Islet of Langerhans (tissue), 1 donor: Measurements from ENCODE around the gene CIDEC.

Source experiments
- FAIRE-seq: peaks from one replicate; lab custom pipeline; 2011; peaks lifted over from hg19 to GRCh38; lab: Jason Lieb, UNC

CIDEC gene, protein sequence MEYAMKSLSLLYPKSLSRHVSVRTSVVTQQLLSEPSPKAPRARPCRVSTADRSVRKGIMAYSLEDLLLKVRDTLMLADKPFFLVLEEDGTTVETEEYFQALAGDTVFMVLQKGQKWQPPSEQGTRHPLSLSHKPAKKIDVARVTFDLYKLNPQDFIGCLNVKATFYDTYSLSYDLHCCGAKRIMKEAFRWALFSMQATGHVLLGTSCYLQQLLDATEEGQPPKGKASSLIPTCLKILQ

DNA sequence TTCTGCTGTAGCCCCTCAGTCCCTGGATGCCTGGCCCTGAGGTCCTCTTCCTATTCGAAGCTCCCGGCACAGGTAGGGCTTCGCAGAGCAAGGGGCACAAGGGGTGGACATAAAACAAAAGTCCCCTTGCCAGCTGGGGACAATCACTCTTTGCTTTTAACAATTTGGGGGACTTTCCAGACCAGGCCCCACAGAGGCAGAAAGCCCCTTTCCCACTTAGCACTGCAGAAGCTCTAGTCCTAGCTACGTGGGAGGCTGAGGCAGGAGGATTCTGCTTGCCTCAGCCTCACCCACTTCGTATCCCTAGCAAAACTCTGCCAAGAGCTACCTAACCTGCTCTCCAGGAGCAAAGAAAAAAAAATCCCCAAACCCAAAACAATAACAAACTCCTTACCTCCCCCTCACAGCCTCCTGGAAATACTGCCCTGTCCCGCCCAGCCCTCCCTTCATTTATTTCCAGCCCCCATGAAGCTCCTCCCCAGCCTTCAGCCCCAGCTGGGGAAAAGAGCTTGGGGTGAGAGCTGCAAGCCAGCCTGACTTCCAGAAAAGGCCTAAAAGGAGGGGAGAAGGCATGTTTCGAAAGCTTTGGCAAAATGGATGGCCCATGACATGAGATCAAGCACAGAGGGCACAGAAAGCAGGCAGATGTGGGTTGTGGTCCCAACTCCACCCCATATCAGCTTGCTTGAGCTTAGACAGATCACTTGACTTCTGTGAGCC is at the start of gene CIDEC:
CIDEC (minus strand) TSS at position 424 of the 720 bp plus-strand sequence. CDS start 1,767 bp downstream, outside the sequence.
- no peak for FAIRE-seq

DNA sequence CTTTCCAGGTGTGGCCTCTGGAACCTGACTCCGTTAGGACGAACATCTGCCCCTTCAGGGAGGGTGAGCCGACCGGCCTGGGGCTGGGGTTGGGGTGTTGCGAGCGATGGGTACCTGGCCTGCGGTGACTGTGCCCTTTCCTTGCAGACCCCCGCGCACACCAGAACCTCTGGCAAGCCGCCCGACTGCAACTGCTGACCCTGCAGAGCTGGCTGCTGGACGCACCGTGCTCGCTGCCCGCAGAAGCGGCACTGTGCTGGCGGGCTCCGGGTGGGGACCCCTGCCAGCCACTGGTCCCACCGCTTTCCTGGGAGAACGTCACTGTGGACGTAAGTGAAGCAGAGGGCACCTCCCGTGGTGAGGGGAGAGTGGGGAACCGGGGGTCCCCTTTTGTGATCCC is 48.1 kb upstream of the CIDEC start:
- no peak for FAIRE-seq

DNA sequence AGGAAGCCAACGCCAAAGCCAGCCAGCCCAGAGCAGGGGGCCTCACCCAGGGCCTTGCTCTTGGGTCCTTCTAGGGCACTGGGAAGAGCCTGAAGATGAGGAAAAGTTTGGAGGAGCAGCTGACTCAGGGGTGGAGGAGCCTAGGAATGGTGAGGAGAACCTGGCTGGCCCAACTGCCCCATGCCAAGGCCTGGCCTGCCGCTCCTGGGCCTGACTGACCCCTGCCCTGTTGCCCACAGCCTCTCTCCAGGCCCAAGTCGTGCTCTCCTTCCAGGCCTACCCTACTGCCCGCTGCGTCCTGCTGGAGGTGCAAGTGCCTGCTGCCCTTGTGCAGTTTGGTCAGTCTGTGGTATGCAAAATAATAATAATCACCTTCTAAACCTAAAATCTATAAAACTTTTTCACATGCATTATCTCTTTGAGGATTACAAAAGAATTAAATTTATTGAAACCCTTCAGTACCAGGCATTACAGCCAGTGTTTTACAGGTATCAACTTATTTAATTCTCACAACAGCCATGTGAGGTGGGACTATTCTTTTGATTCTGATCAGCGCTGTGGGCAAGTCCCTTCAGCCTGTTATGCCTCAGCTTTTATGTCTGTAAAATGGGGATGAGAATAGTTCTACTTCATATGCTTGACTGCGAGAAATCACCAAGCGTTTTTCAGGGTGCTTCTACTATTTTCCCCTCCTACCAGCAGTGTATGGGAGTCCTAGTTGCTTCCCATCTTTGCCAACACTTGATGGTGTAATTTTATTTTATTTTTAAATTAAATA is 38.4 kb upstream of the CIDEC start:
- no peak for FAIRE-seq

DNA sequence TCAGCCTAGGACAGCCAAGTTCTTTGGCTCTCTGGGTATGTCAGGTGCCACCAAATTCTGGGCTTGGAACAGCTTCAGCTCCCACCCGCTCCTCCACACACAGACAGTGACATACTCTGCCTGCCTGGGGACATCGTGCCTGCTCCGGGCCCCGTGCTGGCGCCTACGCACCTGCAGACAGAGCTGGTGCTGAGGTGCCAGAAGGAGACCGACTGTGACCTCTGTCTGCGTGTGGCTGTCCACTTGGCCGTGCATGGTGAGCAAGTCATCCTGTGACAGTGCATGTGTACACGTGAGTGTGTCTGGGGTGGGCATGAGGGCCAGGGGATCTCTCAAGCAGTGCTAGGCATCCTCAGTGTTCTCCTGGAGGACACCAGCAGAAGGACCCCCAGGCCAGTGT is 37.8 kb upstream of the CIDEC start:
- no peak for FAIRE-seq

DNA sequence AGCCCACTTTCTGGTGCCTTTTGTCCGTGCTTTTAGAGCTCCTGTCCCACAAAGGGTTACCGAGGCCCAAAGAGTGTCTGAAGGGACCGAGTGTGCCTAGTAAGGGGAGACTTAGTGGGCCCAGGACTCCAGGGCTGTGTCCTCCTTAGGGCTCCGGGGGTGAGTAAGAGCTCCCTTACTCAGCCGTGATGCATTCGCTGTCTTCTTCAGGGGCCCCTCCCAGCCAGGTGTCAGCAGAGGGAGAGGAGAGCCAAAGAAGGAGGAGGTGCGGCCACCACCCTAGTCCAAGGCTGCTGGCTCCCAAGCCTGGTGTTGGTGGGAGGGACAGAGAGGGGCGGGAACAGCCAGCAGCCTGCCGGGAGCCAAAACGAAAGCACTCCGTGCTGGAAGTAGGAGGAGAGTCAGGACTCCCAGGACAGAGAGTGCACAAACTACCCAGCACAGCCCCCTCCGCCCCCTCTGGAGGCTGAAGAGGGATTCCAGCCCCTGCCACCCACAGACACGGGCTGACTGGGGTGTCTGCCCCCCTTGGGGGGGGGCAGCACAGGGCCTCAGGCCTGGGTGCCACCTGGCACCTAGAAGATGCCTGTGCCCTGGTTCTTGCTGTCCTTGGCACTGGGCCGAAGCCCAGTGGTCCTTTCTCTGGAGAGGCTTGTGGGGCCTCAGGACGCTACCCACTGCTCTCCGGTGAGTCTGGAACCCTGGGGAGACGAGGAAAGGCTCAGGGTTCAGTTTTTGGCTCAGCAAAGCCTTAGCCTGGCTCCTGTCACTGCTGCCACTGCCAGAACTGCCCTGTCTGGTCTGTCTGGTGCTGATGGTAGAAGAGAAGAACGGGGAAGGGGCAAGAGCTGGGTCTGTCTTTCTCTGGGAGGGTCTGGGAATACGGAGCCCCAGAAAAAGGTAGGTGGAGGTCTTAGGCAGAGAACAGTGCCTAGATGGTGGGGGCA is 37.0 kb upstream of the CIDEC start, which contains the start of gene IL17RC:
IL17RC (plus strand) TSS at position 365 of the 947 bp plus-strand sequence; CDS start at position 583, 218 bp downstream.
- no peak for FAIRE-seq

DNA sequence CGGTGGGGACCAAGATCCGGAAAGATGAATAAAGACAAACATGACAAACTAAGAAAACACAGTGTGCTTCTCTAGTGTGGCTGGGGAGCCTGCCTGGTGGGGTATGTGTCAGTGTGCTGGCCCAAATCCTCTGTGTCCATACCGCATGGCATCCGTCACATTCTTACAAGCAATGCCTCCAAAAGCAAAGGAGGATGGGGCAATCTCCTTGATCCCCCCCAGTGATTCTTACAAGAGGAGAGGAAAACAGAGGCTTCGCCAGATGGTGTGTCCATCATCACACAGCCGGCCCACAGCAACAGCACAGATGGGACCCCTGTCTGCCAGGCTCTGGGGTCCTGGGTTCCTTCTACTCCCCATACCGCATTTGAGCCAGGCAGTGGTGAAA is 36.3 kb upstream of the CIDEC start:
- FAIRE-seq: no peak

DNA sequence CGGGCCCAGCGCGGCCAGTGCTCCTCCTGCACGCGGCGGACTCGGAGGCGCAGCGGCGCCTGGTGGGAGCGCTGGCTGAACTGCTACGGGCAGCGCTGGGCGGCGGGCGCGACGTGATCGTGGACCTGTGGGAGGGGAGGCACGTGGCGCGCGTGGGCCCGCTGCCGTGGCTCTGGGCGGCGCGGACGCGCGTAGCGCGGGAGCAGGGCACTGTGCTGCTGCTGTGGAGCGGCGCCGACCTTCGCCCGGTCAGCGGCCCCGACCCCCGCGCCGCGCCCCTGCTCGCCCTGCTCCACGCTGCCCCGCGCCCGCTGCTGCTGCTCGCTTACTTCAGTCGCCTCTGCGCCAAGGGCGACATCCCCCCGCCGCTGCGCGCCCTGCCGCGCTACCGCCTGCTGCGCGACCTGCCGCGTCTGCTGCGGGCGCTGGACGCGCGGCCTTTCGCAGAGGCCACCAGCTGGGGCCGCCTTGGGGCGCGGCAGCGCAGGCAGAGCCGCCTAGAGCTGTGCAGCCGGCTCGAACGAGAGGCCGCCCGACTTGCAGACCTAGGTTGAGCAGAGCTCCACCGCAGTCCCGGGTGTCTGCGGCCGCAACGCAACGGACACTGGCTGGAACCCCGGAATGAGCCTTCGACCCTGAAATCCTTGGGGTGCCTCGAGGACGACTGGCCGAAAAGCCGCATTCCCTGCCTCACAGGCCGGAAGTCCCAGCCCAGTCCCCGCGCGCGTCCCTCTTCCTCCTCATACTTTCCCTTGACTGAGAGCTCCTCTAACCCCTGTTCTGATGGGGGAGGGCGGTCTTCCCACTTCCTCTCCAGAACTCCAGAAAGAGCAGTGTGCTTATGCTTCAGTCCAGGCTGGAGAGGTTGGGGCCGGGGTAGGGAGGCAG is 35.4 kb upstream of the CIDEC start:
- no peak for FAIRE-seq

DNA sequence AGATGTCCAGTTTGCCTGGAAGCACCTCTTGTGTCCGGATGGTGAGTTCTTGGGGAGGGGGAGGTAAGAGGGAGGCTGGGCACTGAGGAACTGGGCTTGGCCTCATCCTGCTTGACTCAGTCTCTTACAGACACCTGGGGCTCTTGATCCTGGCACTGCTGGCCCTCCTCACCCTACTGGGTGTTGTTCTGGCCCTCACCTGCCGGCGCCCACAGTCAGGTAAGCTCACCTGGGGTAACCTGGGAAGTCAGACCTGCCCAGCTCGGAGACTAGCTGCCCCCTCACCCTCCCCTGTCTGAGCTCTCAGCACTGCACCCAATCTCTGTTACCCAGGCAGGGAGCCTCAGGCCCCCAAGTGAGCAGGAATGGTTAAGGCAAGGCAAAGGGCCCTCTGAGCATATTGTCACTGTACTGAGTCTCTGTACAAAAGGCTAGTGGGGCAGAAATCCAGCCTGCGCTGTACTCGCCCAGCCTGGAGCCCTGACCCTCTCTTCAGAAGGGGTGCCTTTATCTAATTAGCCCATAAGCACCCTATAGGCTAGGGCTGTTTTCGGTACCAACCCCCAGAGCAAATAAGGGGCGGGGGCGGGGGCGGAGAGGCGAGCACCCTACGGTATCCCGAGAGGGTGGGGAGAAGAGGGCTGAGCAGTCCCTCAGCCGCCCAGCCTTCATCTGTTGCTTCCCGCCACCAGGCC is 34.7 kb upstream of the CIDEC start:
- FAIRE-seq: no peak

DNA sequence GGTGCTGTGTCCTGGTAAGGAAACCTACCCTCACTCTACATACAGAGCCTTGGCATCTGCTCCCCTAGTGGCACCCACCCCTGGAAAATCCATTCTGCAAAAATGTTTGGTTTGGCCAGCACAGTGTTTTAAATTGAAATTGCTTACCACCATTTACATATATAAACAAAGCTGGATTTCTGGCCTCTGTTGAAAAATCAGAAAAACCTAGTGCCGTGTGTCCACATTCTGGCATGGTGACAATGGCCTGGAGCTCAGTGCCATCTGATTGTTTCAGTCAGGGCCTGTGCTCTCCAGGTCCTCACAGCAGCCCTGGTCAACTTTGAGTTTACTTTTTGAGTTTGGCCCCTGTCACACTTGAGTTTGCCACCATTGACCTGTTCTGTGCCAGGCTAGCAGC is 34.0 kb upstream of the CIDEC start:
- no peak for FAIRE-seq

DNA sequence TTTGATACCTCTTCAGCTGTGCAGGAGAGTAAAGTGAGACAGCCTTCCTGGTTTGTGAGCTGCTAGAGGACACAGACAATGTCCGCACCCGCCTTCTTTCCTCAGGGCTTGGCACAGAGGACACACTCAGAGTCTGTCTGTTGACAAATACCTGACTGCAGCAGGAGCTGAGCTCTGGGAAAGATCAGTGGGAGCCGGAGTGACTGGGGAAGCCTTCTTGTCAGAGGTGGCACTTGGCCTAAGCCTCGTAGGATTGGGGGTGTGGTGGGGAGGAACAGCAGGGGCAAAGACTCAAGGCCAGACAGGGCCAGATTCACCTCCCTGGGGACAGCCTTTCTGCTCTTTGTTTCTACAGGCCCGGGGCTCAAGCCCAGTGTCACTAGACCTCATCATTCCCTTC is 33.5 kb upstream of the CIDEC start:
- FAIRE-seq: no peak

DNA sequence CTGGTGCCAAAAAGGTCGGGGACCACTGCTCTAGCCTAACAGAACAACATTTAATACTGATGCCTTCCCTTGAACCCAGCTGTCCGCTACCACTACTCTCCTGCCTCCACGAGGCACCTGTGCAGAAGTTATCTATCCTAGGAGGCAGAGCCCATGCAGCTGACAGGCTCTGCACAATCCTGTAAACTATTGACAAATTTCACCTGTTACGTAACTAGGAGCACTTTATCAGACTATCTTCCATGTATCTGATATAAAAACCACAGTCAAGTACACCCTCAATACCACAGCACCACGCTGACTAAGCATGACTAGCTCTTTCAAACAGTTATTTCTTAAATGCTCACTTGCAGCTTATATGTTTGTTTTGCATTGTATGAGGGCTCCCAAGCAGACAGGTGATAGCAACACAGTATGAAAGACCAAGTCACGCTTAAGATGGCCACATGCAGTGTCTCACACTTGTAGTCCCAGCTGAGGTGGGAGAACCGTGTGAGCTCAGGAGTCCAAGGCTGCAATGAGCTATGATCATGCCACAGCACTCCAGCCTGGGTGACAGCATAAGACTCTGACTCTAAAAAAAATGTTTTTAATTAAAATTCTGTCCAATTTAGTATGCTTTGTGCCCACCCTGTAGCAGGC is 32.4 kb upstream of the CIDEC start:
- FAIRE-seq: no peak

DNA sequence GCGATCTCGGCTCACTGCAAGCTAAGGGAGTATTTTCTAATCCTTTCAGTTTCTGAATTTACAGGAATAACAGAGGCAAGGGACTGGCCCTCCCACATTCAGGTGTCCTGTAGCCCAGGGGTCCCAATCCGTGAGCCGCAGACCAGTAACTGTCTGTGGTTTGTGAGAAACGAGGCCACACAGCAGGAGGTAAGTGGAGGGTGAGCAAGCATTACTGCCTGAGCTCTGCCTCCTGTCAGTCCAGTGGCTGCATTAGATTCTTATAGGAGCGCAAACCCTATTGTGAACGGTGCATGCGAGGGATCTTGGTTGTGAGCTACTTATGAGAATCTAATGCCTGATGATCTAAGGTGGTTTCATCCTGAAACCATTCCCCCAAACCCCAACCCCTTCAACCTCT is 31.8 kb upstream of the CIDEC start:
- FAIRE-seq: no peak

DNA sequence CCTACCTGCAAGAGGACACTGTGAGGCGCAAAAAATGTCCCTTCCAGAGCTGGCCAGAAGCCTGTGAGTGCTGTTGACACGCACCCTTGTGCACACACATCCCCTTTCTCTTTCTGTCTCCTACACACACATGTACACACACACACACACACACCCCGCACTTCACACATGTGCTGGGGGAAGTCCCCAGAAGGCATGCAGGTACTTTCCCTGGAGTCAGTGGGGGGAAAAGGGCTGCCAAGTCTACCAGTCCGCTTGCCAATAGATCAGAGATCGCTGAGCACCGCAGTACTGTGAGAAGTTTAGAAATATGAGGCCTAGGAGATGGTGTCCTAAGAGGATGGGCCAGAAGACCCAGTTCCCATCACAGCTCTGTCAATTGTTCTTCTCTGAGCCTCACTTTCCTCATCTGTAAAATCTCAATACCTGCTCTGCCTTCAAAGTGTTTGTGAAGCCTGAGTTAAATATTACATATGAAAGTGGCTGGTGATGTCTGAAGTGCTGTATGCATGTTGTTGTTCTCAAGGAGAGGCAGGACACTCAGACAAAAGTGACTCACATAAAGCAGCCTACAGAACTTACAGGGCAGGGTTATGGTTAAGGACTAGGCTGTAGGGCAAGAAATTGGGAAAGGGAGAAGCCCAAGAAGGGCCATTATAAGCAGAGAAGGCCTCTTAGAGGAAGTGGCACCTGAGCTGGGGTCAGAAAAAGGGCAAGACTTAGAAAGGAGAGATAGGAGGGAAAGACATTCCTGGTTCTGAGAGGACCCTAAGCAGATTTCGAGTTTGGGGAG is 29.4 kb upstream of the CIDEC start:
- FAIRE-seq: no peak

DNA sequence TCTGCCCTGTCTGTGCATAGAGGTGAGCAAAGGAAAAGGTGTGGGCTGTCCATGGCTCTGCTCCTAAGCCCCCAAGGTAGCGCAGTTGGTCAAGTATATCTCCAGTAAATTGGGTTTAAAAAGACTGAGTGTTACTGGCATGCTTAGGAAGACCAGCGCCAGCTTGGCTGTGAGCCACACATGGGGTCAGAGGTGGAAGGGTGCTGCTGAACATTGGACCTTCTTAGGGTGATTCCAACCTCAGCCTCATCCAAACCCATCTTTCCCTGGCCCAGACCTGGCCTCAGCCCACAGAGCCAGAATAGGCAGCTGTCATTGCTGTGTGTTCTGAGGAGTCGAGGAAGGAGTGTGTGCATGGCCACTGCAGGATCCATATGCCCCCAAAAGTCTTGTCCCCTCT is 28.2 kb upstream of the CIDEC start:
- no peak for FAIRE-seq

DNA sequence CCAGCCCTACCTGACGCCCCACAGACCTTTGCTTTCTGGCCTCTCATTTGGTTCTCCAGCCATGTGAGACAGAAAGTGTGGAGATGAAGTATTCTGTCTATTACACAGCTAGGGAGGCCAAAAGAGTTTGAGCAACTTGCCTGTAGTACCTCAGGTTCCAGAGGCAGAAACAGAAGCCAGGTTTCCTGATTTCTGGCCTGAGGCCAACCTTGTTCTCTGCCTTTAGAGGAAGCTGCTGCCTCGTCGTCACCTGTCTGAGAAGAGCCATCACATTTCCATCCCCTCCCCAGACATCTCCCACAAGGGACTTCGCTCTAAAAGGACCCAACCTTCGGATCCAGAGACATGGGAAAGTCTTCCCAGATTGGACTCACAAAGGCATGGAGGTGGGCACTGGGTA is 26.4 kb upstream of the CIDEC start:
- no peak for FAIRE-seq

DNA sequence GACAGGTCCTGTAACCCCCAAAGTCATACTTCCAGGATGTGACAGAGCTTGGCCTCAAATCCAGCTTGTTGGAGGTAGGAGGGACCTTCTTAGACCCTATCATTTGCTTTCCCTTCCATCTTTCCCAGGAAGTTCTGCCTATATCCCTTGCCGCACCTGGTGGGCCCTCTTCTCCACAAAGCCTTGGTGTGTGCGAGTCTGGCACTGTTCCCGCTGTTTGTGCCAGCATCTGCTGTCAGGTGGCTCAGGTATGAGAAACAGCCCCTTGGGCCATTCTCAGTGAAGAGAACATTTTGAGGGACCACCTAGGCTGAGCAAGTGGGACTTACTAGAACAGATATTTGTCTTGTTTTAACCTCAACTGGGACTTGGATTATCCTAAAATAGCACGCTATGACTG is 23.9 kb upstream of the CIDEC start:
- FAIRE-seq: no peak

DNA sequence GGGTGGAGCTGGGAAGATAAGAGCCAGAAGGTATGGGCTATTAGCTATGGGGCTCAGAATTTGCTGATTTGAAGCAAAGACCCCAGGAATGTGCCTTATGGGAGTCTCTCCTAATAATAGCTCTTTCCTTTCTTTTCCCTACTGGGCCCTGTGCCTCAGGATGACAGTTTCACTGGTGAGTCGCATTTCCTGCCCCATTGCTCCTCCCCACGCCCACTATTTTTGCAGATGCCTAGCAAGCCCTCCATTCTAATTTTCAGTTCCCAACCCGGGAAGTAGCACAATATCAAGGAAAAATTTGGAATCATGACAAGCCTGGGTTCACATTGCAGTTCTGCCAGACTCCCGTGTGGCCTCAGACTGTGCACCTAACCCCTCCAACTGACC is 23.2 kb upstream of the CIDEC start:
- FAIRE-seq: no peak

DNA sequence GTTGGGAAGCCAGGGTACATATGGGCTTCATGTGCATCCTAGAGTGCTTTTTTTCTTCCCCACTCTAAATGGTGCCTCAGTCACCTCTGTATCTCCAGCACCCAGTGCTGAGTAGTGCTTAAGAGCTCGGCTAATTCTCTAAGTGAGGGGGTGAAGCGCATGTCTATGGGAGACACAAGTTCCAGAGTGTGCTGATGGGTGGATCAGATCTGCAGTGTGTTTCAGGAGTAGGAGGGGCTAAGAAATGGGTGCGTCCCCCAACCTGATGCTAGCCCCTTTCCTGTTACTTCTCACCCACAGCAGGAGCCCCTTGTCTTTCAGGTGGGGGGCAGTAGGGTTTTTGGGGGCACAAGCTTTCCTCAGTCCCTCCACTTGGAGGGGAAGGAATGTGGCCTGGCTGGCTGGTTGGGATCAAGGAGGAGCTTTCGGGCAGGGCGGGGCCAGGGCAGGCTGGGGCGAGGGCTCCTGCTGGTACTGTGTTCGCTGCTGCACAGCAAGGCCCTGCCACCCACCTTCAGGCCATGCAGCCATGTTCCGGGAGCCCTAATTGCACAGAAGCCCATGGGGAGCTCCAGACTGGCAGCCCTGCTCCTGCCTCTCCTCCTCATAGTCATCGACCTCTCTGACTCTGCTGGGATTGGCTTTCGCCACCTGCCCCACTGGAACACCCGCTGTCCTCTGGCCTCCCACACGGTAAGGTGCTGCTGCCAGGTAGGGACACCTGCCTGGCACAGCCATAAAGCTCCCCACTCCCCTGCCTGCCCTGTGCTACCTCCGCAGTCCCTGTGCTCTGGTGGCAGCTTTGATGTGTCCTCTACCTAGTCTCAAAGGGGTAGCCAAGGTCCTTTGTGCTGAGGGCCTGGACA is 22.6 kb upstream of the CIDEC start, which contains the start of gene IL17RE:
IL17RE (plus strand) TSS at position 477 of the 866 bp plus-strand sequence; CDS start at position 562, 85 bp downstream.
- FAIRE-seq: no peak
